CD4-positive, alpha-beta T cell (primary cell): ENCODE data around the gene RPL37A. TPM values are rescaled to one million over a fixed set of nuclear protein-coding genes. Genes with fewer than 3 reads are reported as not detected.

Experiments used
- ATAC-seq: fragments of 200-7000 bp; cut with Tn5 transposase; one replicate; pipeline ENCODE4 v1.10.0; 2022; ENCODE audit warnings: mild to moderate bottlenecking; ENCODE audit not compliant: poor library complexity
- CTCF ChIA-PET: fragments of 350-600 bp; sonication (Branson Sonifier 250); formaldehyde crosslinking; loops from one replicate; lab custom pipeline; 2021; ENCODE audit warnings: antibody characterized with exemption, inconsistent platforms; lab: Charles Lee
- POLR2A ChIA-PET: fragments of 350-600 bp; sonication (Branson Sonifier 250); formaldehyde crosslinking; loops from one replicate; lab custom pipeline; 2021; ENCODE audit warnings: antibody characterized with exemption, inconsistent platforms; lab: Charles Lee
- DNase-seq, 14 experiments: peaks; one replicate each; pipeline ENCODE4 v3.0.0-alpha.2; 2013 to 2020; ENCODE audit warnings: mixed read lengths in 2 of 14
- H3K27ac ChIP-seq, 2 donors: one replicate each; pipeline versions ENCODE4 v1.5.1 to v1.7.0; 2013; ENCODE audit warnings: low read length in 2 of 2, low read depth in 1 of 2, mild to moderate bottlenecking in 1 of 2
- H3K27me3 ChIP-seq, 2 experiments: 1 replicate in 1 of 2; 2 replicates in 1 of 2; pipeline versions ENCODE4 v1.6.1 to v1.7.0; 2013; ENCODE audit warnings: low read length in 2 of 2, control low read depth in 1 of 2, mild to moderate bottlenecking in 1 of 2, moderate library complexity in 1 of 2; ENCODE audit not compliant: insufficient read depth in 2 of 2, control insufficient read depth in 1 of 2
- H3K36me3 ChIP-seq: one replicate; pipeline ENCODE4 v1.6.1; 2013; ENCODE audit warnings: low read length, control low read depth; ENCODE audit not compliant: insufficient read depth
- H3K4me1 ChIP-seq: one replicate; pipeline ENCODE4 v1.6.1; 2013; ENCODE audit warnings: low read length, control low read depth; ENCODE audit not compliant: insufficient read depth
- H3K4me3 ChIP-seq: one replicate; pipeline ENCODE4 v1.5.1; 2013; ENCODE audit warnings: mild to moderate bottlenecking, low read length, moderate library complexity
- H3K9me3 ChIP-seq, 2 experiments: 1 replicate in 1 of 2; 2 replicates in 1 of 2; pipeline versions ENCODE4 v1.6.1 to v1.7.0; 2013; ENCODE audit warnings: low read length in 2 of 2, mild to moderate bottlenecking in 2 of 2, control low read depth in 1 of 2, moderate library complexity in 1 of 2; ENCODE audit not compliant: control insufficient read depth in 1 of 2, insufficient read depth in 1 of 2
- H3K27ac Mint-ChIP-seq: one replicate; pipeline ENCODE4 v1.8.0; 2020; ENCODE audit warnings: mixed read lengths
- H3K27me3 Mint-ChIP-seq: one replicate; pipeline ENCODE4 v1.8.0; 2021; ENCODE audit warnings: mixed read lengths
- H3K36me3 Mint-ChIP-seq: one replicate; pipeline ENCODE4 v1.8.0; 2021; ENCODE audit warnings: low read depth, mixed read lengths
- H3K4me1 Mint-ChIP-seq: one replicate; pipeline ENCODE4 v1.8.0; 2021; ENCODE audit warnings: low read depth, mixed read lengths
- H3K4me3 Mint-ChIP-seq: one replicate; pipeline ENCODE4 v1.8.0; 2020; ENCODE audit warnings: mild to moderate bottlenecking, mixed read lengths
- H3K9me3 Mint-ChIP-seq: one replicate; pipeline ENCODE4 v1.8.0; 2020; ENCODE audit warnings: mixed read lengths
- CTCF ChIP-seq: fragments of 200-600 bp; IDR thresholded peaks from one replicate; pipeline ENCODE4 v1.8.0; 2022; ENCODE audit warnings: antibody characterized with exemption, mild to moderate bottlenecking
- intact Hi-C, 2 experiments: fragments of 100-400 bp; cut with DNase I in 1 of 2; cut with micrococcal nuclease in 1 of 2; formaldehyde crosslinking; loops; one replicate each; pipeline versions ENCODE4 v1.15.1 to v1.9.0; 2023 to 2025; cut with DNase I, micrococcal nuclease
- total RNA-seq, 174 experiments: library from RNA in 2 of 174; stranded (reverse) in 2 of 174; gene quantifications; one replicate each; pipeline ENCODE4 v1.2.3 and lab custom pipeline; 2021 to 2026

RPL37A gene
- total RNA-seq, 2 experiments from 2014 or later: 4,138 to 4,142 TPM

GRCh38 chr2:216551234-216552068, 52.8 kb downstream of the RPL37A start:
- H3K4me3 Mint-ChIP-seq: no peak overlapping the region
- Histone ChIP-seq H3K4me1 (peaks cover 2% of the 10 kb centered on the region), H3K27me3 (no peaks in the 10 kb centered on the region), H3K36me3 (no peaks in the 10 kb centered on the region), H3K27ac (no peak overlapping the region), H3K4me3 (no peak overlapping the region), H3K9me3 (no peaks in the 10 kb centered on the region)
- CTCF ChIA-PET: no interaction called here
- DNase-seq: no peak
- TF ChIP-seq CTCF: no peak
- no peak overlapping the region for H3K27ac Mint-ChIP-seq
- no peak for ATAC-seq
- H3K36me3 Mint-ChIP-seq: no peaks in the 10 kb centered on the region
- intact Hi-C loops: no loop called here
- H3K4me1 Mint-ChIP-seq: no peaks in the 10 kb centered on the region
- no peaks in the 10 kb centered on the region for H3K27me3 Mint-ChIP-seq
- POLR2A ChIA-PET: no interaction called here
- no peaks in the 10 kb centered on the region for H3K9me3 Mint-ChIP-seq

GRCh38 chr2:216553093-216553478, 54.4 kb downstream of the RPL37A start:
- intact Hi-C loops: no loop called here
- DNase-seq (no peak), ATAC-seq (no peak)
- Histone ChIP-seq H3K4me3 (no peak overlapping the region), H3K4me1 (peaks cover 2% of the 10 kb centered on the region), H3K27me3 (no peaks in the 10 kb centered on the region), H3K9me3 (no peaks in the 10 kb centered on the region), H3K27ac (no peak overlapping the region), H3K36me3 (no peaks in the 10 kb centered on the region)
- no peaks in the 10 kb centered on the region for H3K27me3 Mint-ChIP-seq
- H3K4me1 Mint-ChIP-seq: no peaks in the 10 kb centered on the region
- H3K36me3 Mint-ChIP-seq: no peaks in the 10 kb centered on the region
- no peak for TF ChIP-seq CTCF
- H3K4me3 Mint-ChIP-seq: no peak overlapping the region
- no peak overlapping the region for H3K27ac Mint-ChIP-seq
- CTCF ChIA-PET: no interaction called here
- no peaks in the 10 kb centered on the region for H3K9me3 Mint-ChIP-seq
- POLR2A ChIA-PET: no interaction called here

Other genes with a start within 250 kb of the RPL37A start
- gene MARCHF4, start 126.4 kb upstream of the RPL37A start, total RNA-seq: not detected
- 1 to 10 TPM; 6.3 TPM for gene SMARCAL1, start 86.4 kb upstream of the RPL37A start, total RNA-seq
- gene IGFBP2, start 134.6 kb downstream of the RPL37A start, total RNA-seq: not detected
- not detected for gene IGFBP5, start 196.7 kb downstream of the RPL37A start, total RNA-seq